ENCODE measurements around the gene ZNF592. TPM values are rescaled to one million over a fixed set of nuclear protein-coding genes. Genes with fewer than 3 reads are reported as not detected.

ZNF592 gene
- total and polyA plus RNA-seq, 2 donors (not counting 3 experiments of a cell fraction or from before 2014, with no cell fraction given): 12.3 to 21.1 TPM

- Histone ChIP-seq H2AFZ (ENCODE audit: low read depth, low read length) (no peak overlapping the region), H3K9ac (replicated peaks; ENCODE audit: extremely low read depth, insufficient read depth, low read length) (no peak overlapping the region), H3K9me1 (replicated peaks; ENCODE audit: control insufficient read depth, extremely low read depth, insufficient read depth, low read length) (no peaks in the 10 kb centered on the region), H3K79me2 (ENCODE audit: control insufficient read depth, insufficient read depth, low read length) (peaks cover 20% of the 10 kb centered on the region), H3K27me3 (ENCODE audit: control insufficient read depth in 2 of 2, insufficient read depth in 2 of 2, low read length in 2 of 2) (no peaks in the 10 kb centered on the region), H3K4me3 (replicated peaks in 1 of 3; ENCODE audit: insufficient read depth in 1 of 3, low read depth in 1 of 3, low read length in 3 of 3) (no peak overlapping the region), H3K9me3 (replicated peaks; ENCODE audit: control insufficient read depth, insufficient read depth, low read length) (no peaks in the 10 kb centered on the region), H3K27ac (ENCODE audit: insufficient read depth, low read depth, low read length) (no peak overlapping the region), H3K4me2 (ENCODE audit: insufficient read depth, low read length) (no peak overlapping the region), H3K36me3 (ENCODE audit: control insufficient read depth in 2 of 2, extremely low read depth in 1 of 2, insufficient read depth in 2 of 2, low read length in 2 of 2) (peaks cover 0 to 3% of the 10 kb centered on the region in 2 experiments), H3K4me1 (ENCODE audit: control insufficient read depth, extremely low read depth, insufficient read depth, low read length) (peaks cover 41% of the 10 kb centered on the region), H4K20me1 (replicated peaks; ENCODE audit: control insufficient read depth, extremely low read depth, insufficient read depth, low read length) (no peaks in the 10 kb centered on the region)
- intact Hi-C loops (cut with micrococcal nuclease) (no loop called here), dilution Hi-C loops (cut with MboI; ENCODE audit: extremely low pct_ligation_motif_present, low sequenced_read_pairs) (no loop called here)
- DNase-seq (ENCODE audit: low read depth, low spot score): peak; percentile 67
- peak; percentile 63 for FAIRE-seq
- ChIA-PET POLR2A (interaction anchor here (0.9 kb wide), 1 partner anchor 106 kb away, joined by 3 read pairs; the partner anchor contains the start of gene SEC11A), CTCF (interaction anchor here (0.7 to 2.5 kb wide), 9 partner anchors 10 to 223 kb away, joined by 3 to 16 read pairs (median 5); partner anchors contain the start of gene WDR73)
- BruUV-seq (replicated peaks): no TSS peak
- TF ChIP-seq MYC (IDR thresholded peaks at IDR 0.05; ENCODE audit: low read depth, low read length) (no peak), CTCF (IDR thresholded peaks at IDR 0.05; ENCODE audit: extremely low read depth in 1 of 2, insufficient read depth in 1 of 2, low read depth in 1 of 2, low read length in 2 of 2) (peak in 1 of 2 donors; percentile 34)
These were observed 73.2 kb downstream of the ZNF592 start for GRCh38 chr15:84821501-84822021.

GRCh38 chr15:84822653-84823281 lies 74.4 kb downstream of the ZNF592 start:
- Histone ChIP-seq H4K20me1 (replicated peaks; ENCODE audit: control insufficient read depth, extremely low read depth, insufficient read depth, low read length) (no peaks in the 10 kb centered on the region), H2AFZ (ENCODE audit: low read depth, low read length) (no peak overlapping the region), H3K9ac (replicated peaks; ENCODE audit: extremely low read depth, insufficient read depth, low read length) (no peak overlapping the region), H3K9me1 (replicated peaks; ENCODE audit: control insufficient read depth, extremely low read depth, insufficient read depth, low read length) (no peaks in the 10 kb centered on the region), H3K27me3 (ENCODE audit: control insufficient read depth in 2 of 2, insufficient read depth in 2 of 2, low read length in 2 of 2) (no peaks in the 10 kb centered on the region), H3K4me3 (replicated peaks in 1 of 3; ENCODE audit: insufficient read depth in 1 of 3, low read depth in 1 of 3, low read length in 3 of 3) (no peak overlapping the region), H3K9me3 (replicated peaks; ENCODE audit: control insufficient read depth, insufficient read depth, low read length) (no peaks in the 10 kb centered on the region), H3K36me3 (ENCODE audit: control insufficient read depth in 2 of 2, extremely low read depth in 1 of 2, insufficient read depth in 2 of 2, low read length in 2 of 2) (peaks cover 0 to 3% of the 10 kb centered on the region in 2 experiments), H3K4me2 (ENCODE audit: insufficient read depth, low read length) (no peak overlapping the region), H3K27ac (ENCODE audit: insufficient read depth, low read depth, low read length) (no peak overlapping the region), H3K4me1 (ENCODE audit: control insufficient read depth, extremely low read depth, insufficient read depth, low read length) (peaks cover 36% of the 10 kb centered on the region), H3K79me2 (ENCODE audit: control insufficient read depth, insufficient read depth, low read length) (peaks cover 20% of the 10 kb centered on the region)
- POLR2A ChIA-PET: interaction anchor here (0.8 kb wide), 2 partner anchors 17 to 169 kb away, joined by 3 read pairs; partner anchors contain the start of gene WDR73
- no peak for FAIRE-seq
- dilution Hi-C loops (cut with MboI; ENCODE audit: extremely low pct_ligation_motif_present, low sequenced_read_pairs): no loop called here
- no peak for DNase-seq (ENCODE audit: low read depth, low spot score)
- no TSS peak for BruUV-seq (replicated peaks)
- intact Hi-C loops (cut with micrococcal nuclease): no loop called here
- CTCF ChIA-PET: interaction anchor here (0.8 to 3.8 kb wide), 7 partner anchors 9 to 224 kb away, joined by 3 to 16 read pairs (median 5); no protein-coding TSS in a partner anchor
- TF ChIP-seq POLR2AphosphoS5 (IDR thresholded peaks at IDR 0.05; ENCODE audit: insufficient read depth, low read depth, low read length) (no peak), CTCF (IDR thresholded peaks at IDR 0.05; ENCODE audit: extremely low read depth in 1 of 2, insufficient read depth in 1 of 2, low read depth in 1 of 2, low read length in 2 of 2) (no peak), GATA2 (IDR thresholded peaks at IDR 0.05; ENCODE audit: insufficient read depth, insufficient read length, low read depth, low read length) (no peak), FOS (IDR thresholded peaks at IDR 0.05; ENCODE audit: borderline replicate concordance, insufficient read depth, low read length) (no peak), EZH2 (IDR thresholded peaks at IDR 0.05; ENCODE audit: borderline replicate concordance, low read depth, low read length, severe bottlenecking) (no peak), JUN (IDR thresholded peaks at IDR 0.05; ENCODE audit: borderline replicate concordance, insufficient read depth, insufficient read length, low read depth) (no peak), MAX (IDR thresholded peaks at IDR 0.05; ENCODE audit: insufficient read depth, insufficient read length) (no peak), MYC (IDR thresholded peaks at IDR 0.05; ENCODE audit: low read depth, low read length) (no peak), POLR2A (IDR thresholded peaks at IDR 0.05; ENCODE audit: low read depth, low read length) (no peak)
